OCI-LY3 (cell line): ENCODE results near the gene IGF2BP3.

Experiments used
- EZH2phosphoT487 ChIP-seq: fragments of 200-600 bp; shearing (Covaris generic); IDR thresholded peaks from 2 replicates; pipeline ENCODE4 v1.6.1; 2018; ENCODE audit warnings: antibody characterized with exemption, mixed run types, low read depth
- TF ChIP-seq, protein P1 (sequence below): fragments of 200-600, 300-600 bp; sonication (generic); IDR thresholded peaks from 2 replicates; pipeline ENCODE4 v1.5.1; 2014; ENCODE audit warnings: antibody characterized with exemption, low read length, low read depth

DNA sequence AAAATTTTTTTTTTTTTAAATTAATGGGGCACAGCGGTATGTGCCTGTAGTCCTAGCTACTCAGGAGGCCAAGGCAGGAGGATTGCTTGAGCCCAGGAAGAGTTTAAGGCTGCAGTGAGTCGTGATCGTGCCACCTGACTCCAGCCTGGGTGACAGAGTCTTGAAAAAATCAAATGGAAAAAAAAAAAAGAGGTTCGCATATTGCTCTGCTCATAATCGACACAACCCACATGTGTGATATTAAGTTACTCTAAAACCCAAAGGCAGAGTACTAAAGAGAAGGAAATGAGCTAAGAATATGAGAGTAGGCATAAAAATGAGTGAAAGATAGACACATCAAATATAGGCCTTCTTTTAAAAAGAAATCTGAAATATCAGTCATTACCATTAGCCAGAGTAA is 66.3 kb downstream of the IGF2BP3 start:
- TF ChIP-seq, protein P1, sequence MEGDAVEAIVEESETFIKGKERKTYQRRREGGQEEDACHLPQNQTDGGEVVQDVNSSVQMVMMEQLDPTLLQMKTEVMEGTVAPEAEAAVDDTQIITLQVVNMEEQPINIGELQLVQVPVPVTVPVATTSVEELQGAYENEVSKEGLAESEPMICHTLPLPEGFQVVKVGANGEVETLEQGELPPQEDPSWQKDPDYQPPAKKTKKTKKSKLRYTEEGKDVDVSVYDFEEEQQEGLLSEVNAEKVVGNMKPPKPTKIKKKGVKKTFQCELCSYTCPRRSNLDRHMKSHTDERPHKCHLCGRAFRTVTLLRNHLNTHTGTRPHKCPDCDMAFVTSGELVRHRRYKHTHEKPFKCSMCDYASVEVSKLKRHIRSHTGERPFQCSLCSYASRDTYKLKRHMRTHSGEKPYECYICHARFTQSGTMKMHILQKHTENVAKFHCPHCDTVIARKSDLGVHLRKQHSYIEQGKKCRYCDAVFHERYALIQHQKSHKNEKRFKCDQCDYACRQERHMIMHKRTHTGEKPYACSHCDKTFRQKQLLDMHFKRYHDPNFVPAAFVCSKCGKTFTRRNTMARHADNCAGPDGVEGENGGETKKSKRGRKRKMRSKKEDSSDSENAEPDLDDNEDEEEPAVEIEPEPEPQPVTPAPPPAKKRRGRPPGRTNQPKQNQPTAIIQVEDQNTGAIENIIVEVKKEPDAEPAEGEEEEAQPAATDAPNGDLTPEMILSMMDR = no peak
- TF ChIP-seq EZH2phosphoT487 = no peak
